Adrenal gland (tissue), 5 donors: Measurements from ENCODE around the gene FKTN.

Source experiments
- POLR2A ChIP-seq, 2 donors: fragments of 450-650 bp; IDR thresholded peaks; one replicate each; pipeline ENCODE4 v1.6.1; 2017; ENCODE audit warnings: antibody characterized with exemption in 2 of 2, mild to moderate bottlenecking in 2 of 2, moderate library complexity in 1 of 2
- TF ChIP-seq, protein P1 (sequence below), 6 experiments: fragments of 450-650 bp in 4 of 6; fragments of 200-600 bp in 2 of 6; sonication (generic) in 1 of 6; IDR thresholded peaks; 1 replicate in 5 of 6; 2 replicates in 1 of 6; pipeline versions ENCODE4 v1.5.1 to v1.8.0; 2016 to 2021; ENCODE audit warnings: antibody characterized with exemption in 6 of 6, mild to moderate bottlenecking in 2 of 6, moderate library complexity in 1 of 6
- donor health status: DM: no; HTN: no; CAD: no.

DNA sequence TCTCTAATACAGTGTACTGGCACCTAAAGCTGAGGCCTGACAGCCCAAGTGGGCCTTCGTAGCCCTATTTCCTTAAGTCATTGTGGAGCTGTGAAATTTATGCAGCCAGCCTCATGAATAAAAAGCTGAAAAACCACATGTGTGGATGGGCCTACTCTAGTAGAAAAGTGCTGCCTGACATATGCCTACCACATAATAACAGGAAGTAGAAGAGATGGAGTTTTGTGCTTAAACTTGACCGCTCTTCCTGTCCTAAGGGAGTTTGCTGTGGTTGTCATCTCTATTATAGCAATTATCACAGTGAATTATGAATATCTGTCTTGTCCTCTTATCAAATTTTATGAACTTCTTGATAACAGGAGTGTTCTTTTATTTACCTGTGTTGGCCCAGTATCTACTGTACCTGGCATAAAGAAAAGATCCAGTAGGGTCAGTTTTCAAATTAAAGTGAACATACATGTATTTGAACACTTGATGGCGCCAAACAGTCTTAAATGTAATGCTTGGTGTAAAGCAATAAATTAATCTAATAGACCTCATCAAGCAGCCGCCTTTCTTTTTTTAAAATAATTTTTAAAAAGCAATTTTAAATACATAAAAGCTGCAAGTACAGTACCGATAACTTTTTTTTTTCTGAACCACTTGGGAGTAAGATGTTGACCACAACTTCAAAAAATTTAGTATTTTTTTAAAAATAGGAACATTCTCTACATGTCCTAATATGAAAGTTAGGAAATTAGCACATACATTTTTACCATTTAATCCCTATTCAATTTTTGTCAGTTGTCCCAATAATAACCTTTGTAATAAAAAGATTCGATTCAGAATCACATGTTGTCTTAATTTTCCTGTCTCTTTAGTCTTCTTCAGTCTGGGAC, 51.0 kb downstream of the FKTN start:
- TF ChIP-seq, protein P1, sequence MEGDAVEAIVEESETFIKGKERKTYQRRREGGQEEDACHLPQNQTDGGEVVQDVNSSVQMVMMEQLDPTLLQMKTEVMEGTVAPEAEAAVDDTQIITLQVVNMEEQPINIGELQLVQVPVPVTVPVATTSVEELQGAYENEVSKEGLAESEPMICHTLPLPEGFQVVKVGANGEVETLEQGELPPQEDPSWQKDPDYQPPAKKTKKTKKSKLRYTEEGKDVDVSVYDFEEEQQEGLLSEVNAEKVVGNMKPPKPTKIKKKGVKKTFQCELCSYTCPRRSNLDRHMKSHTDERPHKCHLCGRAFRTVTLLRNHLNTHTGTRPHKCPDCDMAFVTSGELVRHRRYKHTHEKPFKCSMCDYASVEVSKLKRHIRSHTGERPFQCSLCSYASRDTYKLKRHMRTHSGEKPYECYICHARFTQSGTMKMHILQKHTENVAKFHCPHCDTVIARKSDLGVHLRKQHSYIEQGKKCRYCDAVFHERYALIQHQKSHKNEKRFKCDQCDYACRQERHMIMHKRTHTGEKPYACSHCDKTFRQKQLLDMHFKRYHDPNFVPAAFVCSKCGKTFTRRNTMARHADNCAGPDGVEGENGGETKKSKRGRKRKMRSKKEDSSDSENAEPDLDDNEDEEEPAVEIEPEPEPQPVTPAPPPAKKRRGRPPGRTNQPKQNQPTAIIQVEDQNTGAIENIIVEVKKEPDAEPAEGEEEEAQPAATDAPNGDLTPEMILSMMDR (IDR thresholded peaks at IDR 0.05): peak; percentile 39 to 70 (median 54)
- TF ChIP-seq POLR2A (IDR thresholded peaks at IDR 0.05): no peak
